AG08396 (cell line): ENCODE measurements around the gene STRC.
"Not testable (repeated sequence)": the region's sequence is repeated elsewhere in the genome, so short reads cannot be mapped to it uniquely, and the experiment has no call there.

Experiments used
- DNase-seq: peaks from one replicate; pipeline ENCODE4 v3.0.0; 2012; ENCODE audit warnings: low spot score, mixed read lengths

Gene STRC

GRCh38 chr15:43618700-43619099 is at the start of gene STRC:
STRC (minus strand) TSS chr15:43618800; CDS start chr15:43618722, 78 bp downstream.
- DNase-seq: not testable (repeated sequence)

- DNase-seq: not testable (repeated sequence)
Measured at GRCh38 chr15:43666177-43666576, 47.6 kb upstream of the STRC start.

- DNase-seq: not testable (repeated sequence)
Measured at GRCh38 chr15:43663333-43663732, 44.7 kb upstream of the STRC start.

GRCh38 chr15:43662293-43662692 is 43.7 kb upstream of the STRC start:
- DNase-seq: not testable (repeated sequence)

- DNase-seq: not testable (repeated sequence)
Measured at GRCh38 chr15:43659727-43660126, 41.1 kb upstream of the STRC start.

GRCh38 chr15:43649430-43649926 is 30.9 kb upstream of the STRC start:
- DNase-seq: not testable (repeated sequence)

GRCh38 chr15:43648649-43649429 is 30.2 kb upstream of the STRC start, which contains the start of gene CATSPER2:
CATSPER2 (minus strand) TSS chr15:43648844; CDS start chr15:43648061, 783 bp downstream.
- no peak for DNase-seq

- DNase-seq: not testable (repeated sequence)
Measured at GRCh38 chr15:43638464-43639204, 20.0 kb upstream of the STRC start.

- DNase-seq: not testable (repeated sequence)
Measured at GRCh38 chr15:43626937-43627336, 8.3 kb upstream of the STRC start.

- DNase-seq: no peak
Measured at GRCh38 chr15:43625106-43625505, 6.5 kb upstream of the STRC start.

GRCh38 chr15:43622068-43622799 is 3.6 kb upstream of the STRC start:
- DNase-seq: not testable (repeated sequence)

- not testable (repeated sequence) for DNase-seq
Measured at GRCh38 chr15:43617750-43618149, 850 bp downstream of the STRC start.

- DNase-seq: not testable (repeated sequence)
Measured at GRCh38 chr15:43602233-43602632, 16.4 kb downstream of the STRC start.

GRCh38 chr15:43600200-43600599 is 18.4 kb downstream of the STRC start:
- DNase-seq: not testable (repeated sequence)

- not testable (repeated sequence) for DNase-seq
Measured at GRCh38 chr15:43599131-43599530, 19.5 kb downstream of the STRC start.

- not testable (repeated sequence) for DNase-seq
Measured at GRCh38 chr15:43593328-43594190, 25.0 kb downstream of the STRC start, which contains the start of gene CKMT1B. CKMT1B (plus strand) TSS chr15:43594027; CDS start chr15:43594219, 192 bp downstream.

- not testable (repeated sequence) for DNase-seq
Measured at GRCh38 chr15:43592841-43593240, 25.8 kb downstream of the STRC start.

GRCh38 chr15:43589778-43590466 is 28.7 kb downstream of the STRC start, which contains the start of gene PPIP5K1:
PPIP5K1 (minus strand) TSS chr15:43590208; CDS start chr15:43584504, 5,704 bp downstream.
- DNase-seq: not testable (repeated sequence)

- not testable (repeated sequence) for DNase-seq
Measured at GRCh38 chr15:43574607-43575006, 44.0 kb downstream of the STRC start.

- DNase-seq: not testable (repeated sequence)
Measured at GRCh38 chr15:43566615-43567014, 52.0 kb downstream of the STRC start.
